T47D (cell line): ENCODE data around the gene GADL1.

ENCODE experiments used
- DNase-seq, 2 experiments: peaks; one replicate each; pipeline versions ENCODE4 v3.0.0 to v3.0.0-alpha.2; 2011 to 2012; ENCODE audit warnings: low read depth in 1 of 2, low spot score in 1 of 2
- JUND ChIP-seq: IDR thresholded peaks from 2 replicates; pipeline ENCODE4 v1.6.1; 2012; ENCODE audit warnings: low read depth
- in situ Hi-C: cut with HindIII; loops from 2 replicates; pipeline ENCODE4 v1.10.0; 2016; ENCODE audit warnings: low sequenced_read_pairs, low pct_unique_long_range_greater_than_20kb

Gene GADL1

GRCh38 chr3:30712991-30713390, 181.5 kb downstream of the GADL1 start:
- in situ Hi-C loops: no loop called here
- no peak for DNase-seq
- no peak for TF ChIP-seq JUND

- no peak for TF ChIP-seq JUND
- DNase-seq: no peak
- in situ Hi-C loops: no loop called here
Measured at GRCh38 chr3:30711867-30712266, 182.6 kb downstream of the GADL1 start.

GRCh38 chr3:30711151-30711550, 183.3 kb downstream of the GADL1 start:
- in situ Hi-C loops: no loop called here
- DNase-seq: no peak
- no peak for TF ChIP-seq JUND

GRCh38 chr3:30710017-30710416, 184.4 kb downstream of the GADL1 start:
- in situ Hi-C loops: no loop called here
- no peak for TF ChIP-seq JUND
- DNase-seq: no peak

- in situ Hi-C loops: no loop called here
- TF ChIP-seq JUND: no peak
- no peak for DNase-seq
Measured at GRCh38 chr3:30708472-30708871, 186.0 kb downstream of the GADL1 start.

GRCh38 chr3:30707825-30708224, 186.6 kb downstream of the GADL1 start:
- DNase-seq: no peak
- in situ Hi-C loops: no loop called here
- no peak for TF ChIP-seq JUND

- in situ Hi-C loops: no loop called here
- no peak for TF ChIP-seq JUND
- DNase-seq: no peak
Measured at GRCh38 chr3:30704931-30705890, 189.2 kb downstream of the GADL1 start.

- in situ Hi-C loops: no loop called here
- no peak for TF ChIP-seq JUND
- no peak for DNase-seq
Measured at GRCh38 chr3:30702828-30703397, 191.5 kb downstream of the GADL1 start.

GRCh38 chr3:30702038-30702827, 192.2 kb downstream of the GADL1 start:
- no peak for TF ChIP-seq JUND
- in situ Hi-C loops: no loop called here
- DNase-seq: no peak

GRCh38 chr3:30700702-30701321, 193.6 kb downstream of the GADL1 start:
- no peak for DNase-seq
- in situ Hi-C loops: no loop called here
- TF ChIP-seq JUND: no peak

- in situ Hi-C loops: no loop called here
- DNase-seq: no peak
- TF ChIP-seq JUND: no peak
Measured at GRCh38 chr3:30699927-30700326, 194.5 kb downstream of the GADL1 start.

GRCh38 chr3:30698549-30698948, 195.9 kb downstream of the GADL1 start:
- in situ Hi-C loops: no loop called here
- no peak for DNase-seq
- no peak for TF ChIP-seq JUND
